ENCODE measurements around the gene NUP210. TPM values are rescaled to one million over a fixed set of nuclear protein-coding genes. Genes with fewer than 3 reads are reported as not detected.

NUP210 gene
- polyA plus RNA-seq, 1 experiment, result 0.32 TPM

DNA sequence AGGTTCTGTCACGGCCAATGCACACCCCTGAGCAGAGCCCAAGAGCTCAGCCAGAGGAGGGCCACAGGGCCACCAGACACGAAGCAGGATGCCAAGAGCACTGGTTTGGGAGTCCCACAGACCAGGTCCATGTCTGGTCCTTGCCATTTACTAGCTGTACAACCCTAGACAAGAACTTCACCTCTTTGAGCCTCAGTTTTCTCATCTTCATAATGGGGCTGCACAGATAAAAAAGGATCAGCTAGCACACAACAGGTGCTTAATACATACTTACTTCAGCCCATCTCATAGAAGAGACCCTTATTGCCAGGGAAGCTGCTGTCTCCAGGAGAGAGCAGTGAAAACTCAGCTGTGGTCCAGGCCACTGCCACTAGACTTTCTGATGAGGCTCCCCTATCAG, 152.0 kb downstream of the NUP210 start:
- TF ChIP-seq, protein P1, sequence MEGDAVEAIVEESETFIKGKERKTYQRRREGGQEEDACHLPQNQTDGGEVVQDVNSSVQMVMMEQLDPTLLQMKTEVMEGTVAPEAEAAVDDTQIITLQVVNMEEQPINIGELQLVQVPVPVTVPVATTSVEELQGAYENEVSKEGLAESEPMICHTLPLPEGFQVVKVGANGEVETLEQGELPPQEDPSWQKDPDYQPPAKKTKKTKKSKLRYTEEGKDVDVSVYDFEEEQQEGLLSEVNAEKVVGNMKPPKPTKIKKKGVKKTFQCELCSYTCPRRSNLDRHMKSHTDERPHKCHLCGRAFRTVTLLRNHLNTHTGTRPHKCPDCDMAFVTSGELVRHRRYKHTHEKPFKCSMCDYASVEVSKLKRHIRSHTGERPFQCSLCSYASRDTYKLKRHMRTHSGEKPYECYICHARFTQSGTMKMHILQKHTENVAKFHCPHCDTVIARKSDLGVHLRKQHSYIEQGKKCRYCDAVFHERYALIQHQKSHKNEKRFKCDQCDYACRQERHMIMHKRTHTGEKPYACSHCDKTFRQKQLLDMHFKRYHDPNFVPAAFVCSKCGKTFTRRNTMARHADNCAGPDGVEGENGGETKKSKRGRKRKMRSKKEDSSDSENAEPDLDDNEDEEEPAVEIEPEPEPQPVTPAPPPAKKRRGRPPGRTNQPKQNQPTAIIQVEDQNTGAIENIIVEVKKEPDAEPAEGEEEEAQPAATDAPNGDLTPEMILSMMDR (IDR thresholded peaks at IDR 0.05; ENCODE audit: insufficient read depth, low read depth, low read length), result no peak
- no peaks in the 10 kb centered on the region for H3K36me3 ChIP-seq (ENCODE audit: control insufficient read depth, insufficient read depth, low read length)
- DNase-seq (ENCODE audit: low read depth), result no peak
- POLR2A ChIA-PET, result no interaction called here
- CTCF ChIA-PET, result no interaction called here
- no peaks in the 10 kb centered on the region; the same call in 1 of the 2 replicates for H3K27me3 ChIP-seq (ENCODE audit: control insufficient read depth, insufficient read depth, low read length)
- H3K4me3 ChIP-seq (ENCODE audit: low read depth, low read length), result no peak overlapping the region

DNA sequence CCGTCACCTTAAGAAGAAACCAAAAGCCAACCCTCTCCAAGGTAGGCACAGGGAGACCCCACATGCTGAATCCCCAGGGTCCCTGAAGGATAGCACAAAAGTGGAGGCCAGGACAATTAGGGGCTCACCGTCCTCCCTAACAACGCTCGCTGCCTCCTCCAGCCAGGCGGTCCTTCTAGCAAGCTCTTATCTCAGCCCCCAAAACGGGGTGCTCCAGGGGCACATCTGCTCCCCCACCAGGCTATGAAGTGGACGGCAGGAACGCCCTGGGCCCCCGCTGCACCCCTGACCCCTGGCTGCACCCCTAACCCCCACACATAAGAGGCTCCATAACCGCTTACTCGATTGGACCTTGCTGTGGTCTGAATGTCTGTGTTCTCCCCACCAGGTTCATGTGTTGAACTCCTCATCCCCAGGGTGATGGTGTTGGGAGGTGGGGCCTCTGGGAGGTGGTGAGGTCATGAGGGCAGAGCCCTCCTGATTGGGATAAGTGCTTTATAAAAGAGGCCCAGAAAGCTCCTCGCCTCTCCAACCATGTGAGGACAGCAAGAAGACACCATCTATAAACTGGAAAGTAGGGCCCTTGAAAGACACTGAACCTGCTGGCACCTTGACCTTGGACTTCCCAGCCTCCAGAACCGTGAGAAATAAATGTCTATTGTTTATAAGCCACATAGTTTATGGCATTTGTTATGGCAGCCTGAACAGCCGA, 153.3 kb downstream of the NUP210 start:
- Histone ChIP-seq H3K4me3 (ENCODE audit: low read depth, low read length) (no peak overlapping the region), H3K27me3 (ENCODE audit: control insufficient read depth, insufficient read depth, low read length) (no peaks in the 10 kb centered on the region; the same call in 1 of the 2 replicates), H3K36me3 (ENCODE audit: control insufficient read depth, insufficient read depth, low read length) (no peaks in the 10 kb centered on the region)
- POLR2A ChIA-PET, result no interaction called here
- TF ChIP-seq, protein P1 (IDR thresholded peaks at IDR 0.05; ENCODE audit: insufficient read depth, low read depth, low read length), result no peak
- DNase-seq (ENCODE audit: low read depth), result no peak
- CTCF ChIA-PET, result no interaction called here

Small RNA genes lying within 50 kb of the gene (small RNA-seq; reads per million reads assigned to genes)
- gene AC027124.2 (ENCODE audit: insufficient read length, low read depth, low replicate concordance), result not detected

Other genes starting within 250 kb of the NUP210 start
- gene HDAC11, start 60.0 kb upstream of the NUP210 start, polyA plus RNA-seq (2011; rRNA removed), result 9.8 and 16.0 TPM in 2 replicates
- gene FBLN2, start 128.8 kb upstream of the NUP210 start, polyA plus RNA-seq (2011; rRNA removed), result 131 and 248 TPM in 2 replicates